ENCODE data around the gene CDC42BPA. TPM values are rescaled to one million over a fixed set of nuclear protein-coding genes. Genes with fewer than 3 reads are reported as not detected.

CDC42BPA gene
- total and polyA plus RNA-seq, 9 of the 15 experiments (the other 6 are each of a cell fraction or from before 2014, with no cell fraction given): 8.0 to 77.5 (median 52.1) TPM

DNA sequence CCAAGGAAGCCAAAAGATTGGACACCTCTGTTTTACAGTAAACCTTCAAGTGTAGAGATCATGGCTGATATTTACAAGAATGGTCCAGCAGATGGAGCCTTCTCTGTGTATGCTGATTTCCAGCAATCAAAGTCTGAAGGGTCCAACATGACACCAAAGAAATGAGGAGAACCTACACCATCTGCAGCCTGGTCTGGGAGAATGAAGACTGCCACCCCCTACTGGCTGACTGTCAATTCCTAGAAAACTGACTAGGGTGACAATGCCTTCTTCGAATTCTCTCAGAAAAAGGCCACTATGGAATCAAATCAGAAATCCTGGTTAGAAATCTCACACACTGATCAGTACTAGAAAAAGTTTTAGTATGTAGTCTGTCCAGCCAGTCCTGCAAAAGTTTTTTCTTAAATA lies 83.3 kb downstream of the CDC42BPA start (continued):
- TF ChIP-seq TAF9B (IDR thresholded peaks at IDR 0.05; ENCODE audit: partially characterized antibody) (peak; percentile 44), BRF2 (IDR thresholded peaks at IDR 0.05; ENCODE audit: borderline replicate concordance, insufficient read depth, insufficient read length) (no peak), RAD21 (CRISPR knock-in tag; conservative IDR thresholded peaks at IDR 0.05 in 1 of 2, IDR thresholded peaks at IDR 0.05 in 1 of 2) (peak; percentile 55 to 90), CBX3 (IDR thresholded peaks at IDR 0.05; ENCODE audit: borderline replicate concordance in 1 of 2, low read length in 2 of 2) (0 out of 3 replicates have a peak, but pooled peaks of 1 of the 2 experiments have one; percentile 64), ZNF316 (IDR thresholded peaks at IDR 0.05) (0 out of 2 replicates have a peak, but pooled peaks have one; percentile 26), TEAD1 (CRISPR knock-in tag; IDR thresholded peaks at IDR 0.05) (0 out of 4 replicates have a peak, but pooled peaks of 1 of the 2 experiments have one; percentile 22), CREB3L1 (IDR thresholded peaks at IDR 0.05; ENCODE audit: borderline replicate concordance, low read depth) (peak; percentile 52; the same call in 1 of the 2 replicates), ZBTB1 (CRISPR knock-in tag; IDR thresholded peaks at IDR 0.05; ENCODE audit: borderline replicate concordance, low read depth) (no peak), CC2D1A (IDR thresholded peaks at IDR 0.05) (peak; percentile 90), PPARD (CRISPR knock-in tag; IDR thresholded peaks at IDR 0.05) (no peak), ARID1B (IDR thresholded peaks at IDR 0.05) (peak; percentile 63; the same call in 1 of the 2 replicates), FOXM1 (IDR thresholded peaks at IDR 0.05; ENCODE audit: low read depth) (peak; percentile 36; the same call in 1 of the 2 replicates), FOXM1 (CRISPR knock-in tag; IDR thresholded peaks at IDR 0.05; ENCODE audit: low read depth) (no peak), FOS (IDR thresholded peaks at IDR 0.05; ENCODE audit: extremely low read depth, insufficient read length) (no peak), RHOXF2B (CRISPR knock-in tag; conservative IDR thresholded peaks at IDR 0.05) (no peak), ZBTB26 (CRISPR knock-in tag; IDR thresholded peaks at IDR 0.05) (no peak), ZEB2 (IDR thresholded peaks at IDR 0.05) (peak; percentile 33; the same call in 1 of the 2 replicates), BACH1 (tag; IDR thresholded peaks at IDR 0.05) (no peak), ZNF217 (CRISPR knock-in tag; IDR thresholded peaks at IDR 0.05) (no peak), ZNF263 (CRISPR knock-in tag; IDR thresholded peaks at IDR 0.05; ENCODE audit: borderline replicate concordance) (0 out of 2 replicates have a peak, but pooled peaks have one; percentile 28), ZNF699 (CRISPR knock-in tag; IDR thresholded peaks at IDR 0.05; ENCODE audit: insufficient replicate concordance) (no peak)
- TF ChIP-seq, protein P1, sequence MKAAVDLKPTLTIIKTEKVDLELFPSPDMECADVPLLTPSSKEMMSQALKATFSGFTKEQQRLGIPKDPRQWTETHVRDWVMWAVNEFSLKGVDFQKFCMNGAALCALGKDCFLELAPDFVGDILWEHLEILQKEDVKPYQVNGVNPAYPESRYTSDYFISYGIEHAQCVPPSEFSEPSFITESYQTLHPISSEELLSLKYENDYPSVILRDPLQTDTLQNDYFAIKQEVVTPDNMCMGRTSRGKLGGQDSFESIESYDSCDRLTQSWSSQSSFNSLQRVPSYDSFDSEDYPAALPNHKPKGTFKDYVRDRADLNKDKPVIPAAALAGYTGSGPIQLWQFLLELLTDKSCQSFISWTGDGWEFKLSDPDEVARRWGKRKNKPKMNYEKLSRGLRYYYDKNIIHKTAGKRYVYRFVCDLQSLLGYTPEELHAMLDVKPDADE (conservative IDR thresholded peaks at IDR 0.05; ENCODE audit: control insufficient read depth, low read depth, low read length): no peak
- TF ChIP-seq, protein P2, sequence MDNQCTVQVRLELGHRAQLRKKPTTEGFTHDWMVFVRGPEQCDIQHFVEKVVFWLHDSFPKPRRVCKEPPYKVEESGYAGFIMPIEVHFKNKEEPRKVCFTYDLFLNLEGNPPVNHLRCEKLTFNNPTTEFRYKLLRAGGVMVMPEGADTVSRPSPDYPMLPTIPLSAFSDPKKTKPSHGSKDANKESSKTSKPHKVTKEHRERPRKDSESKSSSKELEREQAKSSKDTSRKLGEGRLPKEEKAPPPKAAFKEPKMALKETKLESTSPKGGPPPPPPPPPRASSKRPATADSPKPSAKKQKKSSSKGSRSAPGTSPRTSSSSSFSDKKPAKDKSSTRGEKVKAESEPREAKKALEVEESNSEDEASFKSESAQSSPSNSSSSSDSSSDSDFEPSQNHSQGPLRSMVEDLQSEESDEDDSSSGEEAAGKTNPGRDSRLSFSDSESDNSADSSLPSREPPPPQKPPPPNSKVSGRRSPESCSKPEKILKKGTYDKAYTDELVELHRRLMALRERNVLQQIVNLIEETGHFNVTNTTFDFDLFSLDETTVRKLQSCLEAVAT (IDR thresholded peaks at IDR 0.05): no peak
